Effector memory CD4-positive, alpha-beta T cell (primary cell): ENCODE data around the gene ANKMY1.
"Not testable (repeated sequence)": the region's sequence is repeated elsewhere in the genome, so short reads cannot be mapped to it uniquely, and the experiment has no call there.

ENCODE experiments used
- DNase-seq, 3 donors: peaks; one replicate each; pipeline ENCODE4 v3.0.0-alpha.2; 2020
- H3K27ac ChIP-seq: 2 replicates; pipeline ENCODE4 v1.7.0; 2013; ENCODE audit warnings: mild to moderate bottlenecking, low read length, moderate library complexity; ENCODE audit not compliant: insufficient read depth, poor library complexity, severe bottlenecking
- H3K27me3 ChIP-seq: replicated peaks from 2 replicates; pipeline ENCODE4 v1.7.0; 2013; ENCODE audit warnings: mild to moderate bottlenecking, low read length; ENCODE audit not compliant: insufficient read depth, control insufficient read depth, poor library complexity, severe bottlenecking
- H3K36me3 ChIP-seq: 2 replicates; pipeline ENCODE4 v1.7.0; 2013; ENCODE audit warnings: mild to moderate bottlenecking, low read length, moderate library complexity; ENCODE audit not compliant: control insufficient read depth, insufficient read depth
- H3K4me1 ChIP-seq: 2 replicates; pipeline ENCODE4 v1.7.0; 2013; ENCODE audit warnings: low read length, mild to moderate bottlenecking; ENCODE audit not compliant: control insufficient read depth, insufficient read depth, poor library complexity, severe bottlenecking
- H3K4me3 ChIP-seq: 2 replicates; pipeline ENCODE4 v1.7.0; 2013; ENCODE audit warnings: low read length, low read depth, mild to moderate bottlenecking; ENCODE audit not compliant: insufficient read depth, poor library complexity, severe bottlenecking
- H3K9me3 ChIP-seq: 2 replicates; pipeline ENCODE4 v1.7.0; 2013; ENCODE audit warnings: mild to moderate bottlenecking, low read length, moderate library complexity; ENCODE audit not compliant: control insufficient read depth

Gene ANKMY1

DNA sequence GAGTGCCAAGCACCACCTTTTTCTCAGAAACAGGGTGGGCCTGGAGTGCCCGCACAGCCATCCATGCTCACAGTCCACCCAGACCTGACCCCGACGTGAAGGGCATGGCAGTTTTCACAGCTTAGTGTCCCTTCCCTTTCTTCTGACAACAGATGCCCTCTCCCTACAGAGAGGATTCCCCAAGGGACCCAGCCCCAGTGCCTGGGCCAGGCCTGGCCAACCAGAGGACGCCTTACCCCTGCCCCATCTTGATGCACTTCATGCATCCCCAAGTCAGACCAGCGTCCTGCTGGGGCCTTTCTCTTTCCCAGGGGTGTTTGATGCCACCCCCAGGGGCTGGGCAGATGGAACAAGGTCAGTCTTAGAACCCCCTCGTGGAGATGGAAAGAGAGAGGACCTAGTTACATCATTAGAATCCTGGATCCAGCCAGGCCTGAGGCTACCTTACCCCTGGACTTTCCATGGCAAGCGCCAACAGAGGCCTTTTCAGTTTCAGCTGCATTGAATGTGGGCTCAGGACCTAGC lies 3.8 kb downstream of the ANKMY1 start:
- H3K4me1 ChIP-seq = peaks cover 16% of the 10 kb centered on the region
- DNase-seq = no peak

GRCh38 chr2:240551811-240552210 lies 6.0 kb downstream of the ANKMY1 start:
- no peak overlapping the region for H3K27ac ChIP-seq
- no peak overlapping the region for H3K4me3 ChIP-seq
- no peaks in the 10 kb centered on the region for H3K9me3 ChIP-seq
- no peaks in the 10 kb centered on the region for H3K27me3 ChIP-seq
- DNase-seq = no peak
- H3K4me1 ChIP-seq = peaks cover under 1% of the 10 kb centered on the region
- peaks cover 34% of the 10 kb centered on the region for H3K36me3 ChIP-seq

More for the DNA sequence above, 3.8 kb downstream of the ANKMY1 start:
- Histone ChIP-seq H3K4me3 (no peak overlapping the region), H3K27me3 (no peaks in the 10 kb centered on the region), H3K9me3 (no peaks in the 10 kb centered on the region), H3K36me3 (peaks cover 34% of the 10 kb centered on the region), H3K27ac (no peak overlapping the region)

DNA sequence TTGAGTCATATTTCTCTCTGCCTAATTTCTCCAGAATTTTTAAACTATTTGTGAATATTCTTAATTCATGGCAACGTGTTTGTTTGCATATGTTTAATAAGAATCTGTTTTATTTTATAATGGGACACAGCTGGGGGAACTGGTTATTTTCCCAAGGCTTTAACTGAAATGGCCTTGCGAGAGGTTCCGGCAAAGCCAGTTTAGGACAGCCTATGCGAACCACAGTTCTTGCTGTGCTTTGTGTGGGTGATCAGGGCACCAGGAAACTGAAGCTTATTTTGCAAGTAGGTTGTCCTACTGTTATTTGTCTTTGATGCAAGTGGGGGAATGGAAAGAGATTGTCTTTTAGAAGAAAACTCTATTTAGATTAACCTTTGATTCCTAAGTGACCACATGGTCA lies 6.5 kb downstream of the ANKMY1 start:
- Histone ChIP-seq H3K4me3 (no peak overlapping the region), H3K27ac (no peak overlapping the region), H3K4me1 (no peaks in the 10 kb centered on the region), H3K27me3 (no peaks in the 10 kb centered on the region), H3K9me3 (no peaks in the 10 kb centered on the region), H3K36me3 (peaks cover 34% of the 10 kb centered on the region)
- no peak for DNase-seq

- no peak for DNase-seq
- Histone ChIP-seq H3K27ac (no peak overlapping the region), H3K4me1 (no peaks in the 10 kb centered on the region), H3K9me3 (no peaks in the 10 kb centered on the region), H3K4me3 (no peak overlapping the region), H3K36me3 (peaks cover 6% of the 10 kb centered on the region), H3K27me3 (no peaks in the 10 kb centered on the region)
Observed at GRCh38 chr2:240539906-240540305, 17.9 kb downstream of the ANKMY1 start.

DNA sequence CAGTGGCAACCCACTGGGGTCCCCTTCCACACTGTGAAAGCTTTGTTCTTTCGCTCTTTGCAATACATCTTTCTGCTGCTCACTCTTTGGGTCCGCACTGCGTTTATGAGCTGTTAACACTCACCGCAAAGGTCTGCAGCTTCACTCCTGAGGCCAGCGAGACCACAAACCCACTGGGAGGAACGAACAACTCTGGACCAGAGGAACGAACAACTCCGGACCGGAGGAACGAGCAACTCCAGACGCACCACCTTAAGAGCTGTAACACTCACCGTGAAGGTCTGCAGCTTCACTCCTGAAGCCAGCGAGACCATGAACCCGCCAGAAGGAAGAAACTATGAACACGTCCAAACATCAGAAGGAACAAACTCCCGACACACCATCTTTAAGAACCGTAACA lies 18.7 kb downstream of the ANKMY1 start:
- H3K36me3 ChIP-seq, H3K9me3 ChIP-seq, H3K27me3 ChIP-seq, H3K27ac ChIP-seq, H3K4me1 ChIP-seq, DNase-seq, H3K4me3 ChIP-seq: not testable (repeated sequence)

GRCh38 chr2:240538031-240538780 lies 19.6 kb downstream of the ANKMY1 start:
- no peak overlapping the region for H3K4me3 ChIP-seq
- H3K27me3 ChIP-seq = no peaks in the 10 kb centered on the region
- no peaks in the 10 kb centered on the region for H3K4me1 ChIP-seq
- no peaks in the 10 kb centered on the region for H3K9me3 ChIP-seq
- H3K27ac ChIP-seq = no peak overlapping the region
- no peak for DNase-seq
- H3K36me3 ChIP-seq = peaks cover 6% of the 10 kb centered on the region

DNA sequence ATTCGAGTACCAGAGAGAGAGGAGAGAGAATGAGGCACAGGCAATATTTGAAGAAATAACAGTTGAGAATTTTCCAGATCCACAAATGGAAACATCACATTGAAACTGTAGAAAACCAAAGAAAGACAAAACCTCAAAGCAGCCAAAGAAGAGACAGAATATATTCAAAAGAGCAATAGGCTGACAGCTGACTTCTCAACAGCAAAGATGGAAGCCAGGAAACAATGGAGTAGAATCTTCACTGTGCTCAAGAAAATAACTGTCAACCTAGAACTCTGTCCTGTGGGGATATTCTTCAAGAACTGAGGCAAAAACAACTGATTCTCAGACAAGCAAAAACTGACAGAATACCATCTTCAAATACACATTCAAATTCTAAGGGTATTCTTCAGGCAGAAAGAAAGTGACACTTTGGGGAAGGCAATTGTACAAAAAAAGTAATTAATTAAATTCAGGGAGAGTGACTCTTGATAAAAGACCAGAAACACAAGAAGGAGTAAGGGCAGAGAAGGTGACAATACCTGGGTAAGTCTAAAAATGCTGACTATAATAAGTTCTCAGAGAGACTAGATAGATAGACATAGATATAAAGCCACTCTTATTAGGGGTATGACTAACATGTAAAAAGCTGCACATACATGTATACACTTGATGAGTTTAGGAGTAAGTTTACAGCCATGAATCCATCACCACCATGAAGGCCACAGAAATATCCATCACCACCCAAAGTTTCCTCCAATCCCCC lies 25.6 kb downstream of the ANKMY1 start:
- Histone ChIP-seq H3K4me3 (no peak overlapping the region), H3K27me3 (no peaks in the 10 kb centered on the region), H3K4me1 (no peaks in the 10 kb centered on the region), H3K36me3 (peaks cover 19% of the 10 kb centered on the region), H3K27ac (no peak overlapping the region), H3K9me3 (peaks cover 8% of the 10 kb centered on the region)
- DNase-seq = no peak

DNA sequence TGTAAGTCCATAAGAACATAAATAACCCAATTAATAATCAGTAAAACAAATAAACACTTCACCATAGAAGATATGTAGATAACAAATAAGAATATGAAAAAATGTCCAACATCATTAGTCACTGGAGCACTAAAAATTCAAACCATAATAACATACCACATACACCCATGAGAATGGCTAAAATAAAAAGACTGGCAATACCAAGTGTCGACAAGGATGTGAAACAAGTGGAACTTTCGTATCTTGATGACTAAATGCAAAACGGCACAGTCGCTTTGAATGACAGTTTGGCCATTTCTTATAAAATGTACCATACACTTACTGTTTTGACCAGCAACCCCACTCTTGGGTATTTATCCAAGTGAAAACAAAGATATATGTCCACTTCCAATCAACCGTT lies 26.8 kb downstream of the ANKMY1 start:
- peaks cover 26% of the 10 kb centered on the region for H3K36me3 ChIP-seq
- H3K4me1 ChIP-seq = no peaks in the 10 kb centered on the region
- H3K9me3 ChIP-seq = peaks cover 8% of the 10 kb centered on the region
- no peak overlapping the region for H3K4me3 ChIP-seq
- H3K27ac ChIP-seq = no peak overlapping the region
- H3K27me3 ChIP-seq = no peaks in the 10 kb centered on the region
- DNase-seq = no peak

GRCh38 chr2:240530181-240530580 lies 27.6 kb downstream of the ANKMY1 start:
- Histone ChIP-seq H3K27ac (no peak overlapping the region), H3K4me3 (no peak overlapping the region), H3K36me3 (peaks cover 34% of the 10 kb centered on the region), H3K9me3 (peaks cover 8% of the 10 kb centered on the region), H3K4me1 (no peaks in the 10 kb centered on the region), H3K27me3 (no peaks in the 10 kb centered on the region)
- DNase-seq = no peak

GRCh38 chr2:240529344-240529999 lies 28.3 kb downstream of the ANKMY1 start:
- H3K36me3 ChIP-seq = peaks cover 40% of the 10 kb centered on the region
- peaks cover 8% of the 10 kb centered on the region for H3K9me3 ChIP-seq
- no peaks in the 10 kb centered on the region for H3K27me3 ChIP-seq
- no peaks in the 10 kb centered on the region for H3K4me1 ChIP-seq
- no peak overlapping the region for H3K4me3 ChIP-seq
- no peak for DNase-seq
- H3K27ac ChIP-seq = no peak overlapping the region
